Spleen (tissue), 7 donors: ENCODE measurements around the gene SELP.

Source experiments
- POLR2AphosphoS5 ChIP-seq, 3 donors: sonication (generic); formaldehyde crosslinking; IDR thresholded peaks; one replicate each; pipeline ENCODE4 v1.5.1; 2017; ENCODE audit warnings: antibody characterized with exemption in 3 of 3
- TF ChIP-seq, protein P1 (sequence below), 11 experiments: fragments of 200-600 bp in 7 of 11; fragments of 450-650 bp in 4 of 11; sonication (generic) in 4 of 11; IDR thresholded peaks in 8 of 11; conservative IDR thresholded peaks in 3 of 11; 1 replicate in 7 of 11; 2 replicates in 4 of 11; pipeline versions ENCODE4 v1.4.0 to v1.8.0; 2016 to 2021; ENCODE audit warnings: antibody characterized with exemption in 11 of 11, inconsistent platforms in 4 of 11, mild to moderate bottlenecking in 1 of 11
- donor health status: DM: no; HTN: no; CAD: no; lungs with moderate emphysema.
- donor health status: DM: no; HTN: no; CAD: no.
- donor health status: DM: no; HTN: no; CAD: no.

DNA sequence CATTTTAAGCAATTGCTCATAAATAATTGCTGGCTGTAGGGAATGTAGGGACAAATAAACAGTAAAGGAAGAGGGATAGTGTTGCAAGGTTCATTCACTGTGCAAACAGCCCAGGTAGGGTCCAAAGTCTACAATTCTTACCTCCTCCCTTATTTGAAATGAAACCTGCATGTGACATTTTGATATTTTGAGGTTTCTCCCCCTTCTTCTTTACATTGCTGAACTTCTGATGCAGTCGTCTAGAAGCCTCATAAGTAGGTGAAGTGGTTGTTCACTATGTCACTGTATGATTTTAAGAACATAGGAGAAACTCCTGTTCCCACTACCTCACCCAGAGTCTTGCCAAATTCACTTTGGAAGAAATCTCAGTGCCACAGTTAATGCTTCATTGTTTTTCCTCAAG, 59.8 kb downstream of the SELP start:
- TF ChIP-seq POLR2AphosphoS5 (IDR thresholded peaks at IDR 0.05), result no peak
- TF ChIP-seq, protein P1, sequence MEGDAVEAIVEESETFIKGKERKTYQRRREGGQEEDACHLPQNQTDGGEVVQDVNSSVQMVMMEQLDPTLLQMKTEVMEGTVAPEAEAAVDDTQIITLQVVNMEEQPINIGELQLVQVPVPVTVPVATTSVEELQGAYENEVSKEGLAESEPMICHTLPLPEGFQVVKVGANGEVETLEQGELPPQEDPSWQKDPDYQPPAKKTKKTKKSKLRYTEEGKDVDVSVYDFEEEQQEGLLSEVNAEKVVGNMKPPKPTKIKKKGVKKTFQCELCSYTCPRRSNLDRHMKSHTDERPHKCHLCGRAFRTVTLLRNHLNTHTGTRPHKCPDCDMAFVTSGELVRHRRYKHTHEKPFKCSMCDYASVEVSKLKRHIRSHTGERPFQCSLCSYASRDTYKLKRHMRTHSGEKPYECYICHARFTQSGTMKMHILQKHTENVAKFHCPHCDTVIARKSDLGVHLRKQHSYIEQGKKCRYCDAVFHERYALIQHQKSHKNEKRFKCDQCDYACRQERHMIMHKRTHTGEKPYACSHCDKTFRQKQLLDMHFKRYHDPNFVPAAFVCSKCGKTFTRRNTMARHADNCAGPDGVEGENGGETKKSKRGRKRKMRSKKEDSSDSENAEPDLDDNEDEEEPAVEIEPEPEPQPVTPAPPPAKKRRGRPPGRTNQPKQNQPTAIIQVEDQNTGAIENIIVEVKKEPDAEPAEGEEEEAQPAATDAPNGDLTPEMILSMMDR (IDR thresholded peaks at IDR 0.05 in 8 of 11, conservative IDR thresholded peaks at IDR 0.05 in 3 of 11), result no peak
